Neural progenitor cell (in vitro differentiated cells): ENCODE measurements around the gene GATAD2B.

ENCODE experiments used
- EZH2 ChIP-seq: fragments of 200-600 bp; sonication (generic); IDR thresholded peaks from 2 replicates; pipeline ENCODE4 v1.6.1; 2017; ENCODE audit warnings: antibody characterized with exemption, mild to moderate bottlenecking, moderate library complexity
- EZH2phosphoT487 ChIP-seq: fragments of 200-600 bp; sonication (generic); IDR thresholded peaks from 2 replicates; pipeline ENCODE4 v1.6.1; 2017; ENCODE audit warnings: antibody characterized with exemption
- TF ChIP-seq, protein P1 (sequence below): fragments of 200-600 bp; sonication (generic); IDR thresholded peaks from 2 replicates; pipeline ENCODE4 v1.5.1; 2017; ENCODE audit warnings: antibody characterized with exemption, mild to moderate bottlenecking

DNA sequence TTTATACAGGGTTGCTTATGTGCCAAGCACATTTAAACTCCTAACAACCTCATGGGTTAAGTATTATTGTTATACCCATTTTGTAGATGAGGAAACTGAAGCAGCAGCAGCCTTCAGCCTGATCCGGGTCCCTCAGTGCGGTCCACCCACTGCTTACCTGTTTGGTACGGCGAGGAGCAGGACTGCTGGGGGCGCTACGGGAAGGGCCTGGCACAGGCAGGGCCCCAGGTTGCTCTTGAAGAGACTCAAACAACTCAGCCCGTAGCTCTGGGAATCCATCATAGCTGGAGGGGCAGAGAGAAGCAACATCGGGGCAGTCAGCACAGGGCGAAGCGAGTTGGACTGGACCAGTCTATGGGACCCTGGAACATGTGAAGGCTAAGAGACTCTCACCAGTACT, 14.6 kb upstream of the GATAD2B start:
- TF ChIP-seq, protein P1, sequence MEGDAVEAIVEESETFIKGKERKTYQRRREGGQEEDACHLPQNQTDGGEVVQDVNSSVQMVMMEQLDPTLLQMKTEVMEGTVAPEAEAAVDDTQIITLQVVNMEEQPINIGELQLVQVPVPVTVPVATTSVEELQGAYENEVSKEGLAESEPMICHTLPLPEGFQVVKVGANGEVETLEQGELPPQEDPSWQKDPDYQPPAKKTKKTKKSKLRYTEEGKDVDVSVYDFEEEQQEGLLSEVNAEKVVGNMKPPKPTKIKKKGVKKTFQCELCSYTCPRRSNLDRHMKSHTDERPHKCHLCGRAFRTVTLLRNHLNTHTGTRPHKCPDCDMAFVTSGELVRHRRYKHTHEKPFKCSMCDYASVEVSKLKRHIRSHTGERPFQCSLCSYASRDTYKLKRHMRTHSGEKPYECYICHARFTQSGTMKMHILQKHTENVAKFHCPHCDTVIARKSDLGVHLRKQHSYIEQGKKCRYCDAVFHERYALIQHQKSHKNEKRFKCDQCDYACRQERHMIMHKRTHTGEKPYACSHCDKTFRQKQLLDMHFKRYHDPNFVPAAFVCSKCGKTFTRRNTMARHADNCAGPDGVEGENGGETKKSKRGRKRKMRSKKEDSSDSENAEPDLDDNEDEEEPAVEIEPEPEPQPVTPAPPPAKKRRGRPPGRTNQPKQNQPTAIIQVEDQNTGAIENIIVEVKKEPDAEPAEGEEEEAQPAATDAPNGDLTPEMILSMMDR = no peak
- TF ChIP-seq EZH2 (no peak), EZH2phosphoT487 (no peak)
